Caco-2 (cell line): ENCODE measurements around the gene CFAP206. TPM values are rescaled to one million over a fixed set of nuclear protein-coding genes. Genes with fewer than 3 reads are reported as not detected.

Experiments used
- BruUV-seq: library from RNA; stranded (reverse); fragments of 400-500 nt; replicated peaks from 2 replicates; lab custom pipeline; 2021; lab: Mats Ljungman, UMichigan
- CTCF ChIA-PET: fragments of 300-600 bp; sonication (Branson Sonifier 250); formaldehyde crosslinking; loops from one replicate; lab custom pipeline; 2022; ENCODE audit warnings: antibody characterized with exemption; lab: Charles Lee
- POLR2A ChIA-PET: fragments of 300-600 bp; sonication (Branson Sonifier 250); formaldehyde crosslinking; loops from one replicate; lab custom pipeline; 2022; ENCODE audit warnings: antibody characterized with exemption; lab: Charles Lee
- DNase-seq, 2 experiments: peaks; one replicate each; pipeline versions ENCODE4 v3.0.0 to v3.0.0-alpha.2; 2020 to 2022
- H3K27me3 ChIP-seq: replicated peaks from 2 replicates; pipeline ENCODE4 v1.6.0; 2011; ENCODE audit warnings: low read length; ENCODE audit not compliant: control insufficient read depth, insufficient read depth
- H3K36me3 ChIP-seq: 2 replicates; pipeline ENCODE4 v1.5.1; 2011; ENCODE audit warnings: low read length; ENCODE audit not compliant: control insufficient read depth, insufficient read depth
- H3K4me1 ChIP-seq: fragments of 250-450 bp; sonication (Bioruptor Pico); 2 replicates; pipeline ENCODE4 v1.5.1; 2020; ENCODE audit warnings: mild to moderate bottlenecking
- H3K4me3 ChIP-seq: 2 replicates; pipeline ENCODE4 v1.5.1; 2011; ENCODE audit warnings: low read depth, mild to moderate bottlenecking, control low read depth, low read length
- H3K9me3 ChIP-seq: fragments of 250-450 bp; sonication (Bioruptor Pico); 2 replicates; pipeline ENCODE4 v1.5.1; 2020; ENCODE audit warnings: mild to moderate bottlenecking, moderate library complexity
- H3K27ac Mint-ChIP-seq: one replicate; pipeline ENCODE4 v1.8.0; 2022; ENCODE audit warnings: mixed read lengths; ENCODE audit not compliant: unreplicated experiment
- H3K27me3 Mint-ChIP-seq: one replicate; pipeline ENCODE4 v1.8.0; 2022; ENCODE audit warnings: mixed read lengths; ENCODE audit not compliant: insufficient read depth, unreplicated experiment
- H3K36me3 Mint-ChIP-seq: one replicate; pipeline ENCODE4 v1.8.0; 2022; ENCODE audit warnings: mild to moderate bottlenecking, mixed read lengths; ENCODE audit not compliant: insufficient read depth, unreplicated experiment
- H3K4me1 Mint-ChIP-seq: one replicate; pipeline ENCODE4 v1.8.0; 2022; ENCODE audit warnings: low read depth, mixed read lengths; ENCODE audit not compliant: unreplicated experiment
- H3K4me3 Mint-ChIP-seq: one replicate; pipeline ENCODE4 v1.8.0; 2022; ENCODE audit warnings: mild to moderate bottlenecking, moderate library complexity, mixed read lengths; ENCODE audit not compliant: unreplicated experiment
- H3K9me3 Mint-ChIP-seq: one replicate; pipeline ENCODE4 v1.8.0; 2022; ENCODE audit warnings: mixed read lengths; ENCODE audit not compliant: unreplicated experiment
- CTCF ChIP-seq, 2 experiments: fragments of 200-600 bp in 1 of 2; IDR thresholded peaks; 1 replicate in 1 of 2; 2 replicates in 1 of 2; pipeline versions ENCODE4 v1.5.1 to v1.8.0; 2011 to 2022; ENCODE audit warnings: antibody characterized with exemption in 1 of 2, control low read depth in 1 of 2, inconsistent platforms in 1 of 2, low read depth in 1 of 2, low read length in 1 of 2, mild to moderate bottlenecking in 1 of 2, moderate library complexity in 1 of 2; ENCODE audit not compliant: insufficient read depth in 1 of 2, severe bottlenecking in 1 of 2, unreplicated experiment in 1 of 2
- intact Hi-C: fragments of 100-400 bp; cut with micrococcal nuclease; formaldehyde crosslinking; loops from one replicate; pipeline ENCODE4 v1.10.0; 2022; ENCODE audit not compliant: unreplicated experiment
- total RNA-seq: library from RNA; stranded (reverse); gene quantifications from 2 replicates; pipeline ENCODE4 v1.2.3, GENCODE V29; 2022

Gene CFAP206
- total RNA-seq, 1 experiment from 2014 or later = not detected

- POLR2A ChIA-PET = no interaction called here
These were observed 24.9 kb upstream of the CFAP206 start for GRCh38 chr6:87382861-87383260.

GRCh38 chr6:87384038-87384437, 23.7 kb upstream of the CFAP206 start:
- Mint-ChIP-seq H3K4me1 (no peaks in the 10 kb centered on the region), H3K9me3 (no peaks in the 10 kb centered on the region), H3K4me3 (no peak overlapping the region), H3K27me3 (no peaks in the 10 kb centered on the region), H3K27ac (no peak overlapping the region), H3K36me3 (no peaks in the 10 kb centered on the region)
- H3K4me1 ChIP-seq = no peaks in the 10 kb centered on the region
- no peak for TF ChIP-seq CTCF (IDR thresholded peaks at IDR 0.05; ENCODE audit: insufficient read depth in 1 of 2, low read depth in 1 of 2, low read length in 1 of 2, severe bottlenecking in 1 of 2, unreplicated experiment in 1 of 2)
- H3K9me3 ChIP-seq = no peaks in the 10 kb centered on the region
- CTCF ChIA-PET = no interaction called here
- no peaks in the 10 kb centered on the region for H3K36me3 ChIP-seq
- intact Hi-C loops = no loop called here
- H3K4me3 ChIP-seq = no peak overlapping the region
- POLR2A ChIA-PET = no interaction called here
- no peaks in the 10 kb centered on the region for H3K27me3 ChIP-seq
- no peak for DNase-seq
- BruUV-seq = no TSS peak

More at GRCh38 chr6:87382861-87383260, 24.9 kb upstream of the CFAP206 start:
- Mint-ChIP-seq H3K27me3 (no peaks in the 10 kb centered on the region), H3K4me1 (no peaks in the 10 kb centered on the region), H3K27ac (no peak overlapping the region), H3K36me3 (no peaks in the 10 kb centered on the region), H3K9me3 (no peaks in the 10 kb centered on the region), H3K4me3 (no peak overlapping the region)
- DNase-seq = no peak
- no peaks in the 10 kb centered on the region for H3K36me3 ChIP-seq
- CTCF ChIA-PET = no interaction called here
- H3K9me3 ChIP-seq = no peaks in the 10 kb centered on the region
- intact Hi-C loops = no loop called here
- no peaks in the 10 kb centered on the region for H3K27me3 ChIP-seq
- BruUV-seq = no TSS peak
- H3K4me1 ChIP-seq = no peaks in the 10 kb centered on the region
- TF ChIP-seq CTCF (IDR thresholded peaks at IDR 0.05; ENCODE audit: insufficient read depth in 1 of 2, low read depth in 1 of 2, low read length in 1 of 2, severe bottlenecking in 1 of 2, unreplicated experiment in 1 of 2) = no peak
- no peak overlapping the region for H3K4me3 ChIP-seq

GRCh38 chr6:87384449-87384848, 23.3 kb upstream of the CFAP206 start:
- H3K4me1 Mint-ChIP-seq = no peaks in the 10 kb centered on the region
- intact Hi-C loops = no loop called here
- CTCF ChIA-PET = no interaction called here
- no peak overlapping the region for H3K27ac Mint-ChIP-seq
- no peaks in the 10 kb centered on the region for H3K9me3 Mint-ChIP-seq
- H3K9me3 ChIP-seq = no peaks in the 10 kb centered on the region
- H3K4me1 ChIP-seq = no peaks in the 10 kb centered on the region
- TF ChIP-seq CTCF (IDR thresholded peaks at IDR 0.05; ENCODE audit: insufficient read depth in 1 of 2, low read depth in 1 of 2, low read length in 1 of 2, severe bottlenecking in 1 of 2, unreplicated experiment in 1 of 2) = no peak
- BruUV-seq = no TSS peak
- no peak for DNase-seq
- no peaks in the 10 kb centered on the region for H3K27me3 ChIP-seq
- no peaks in the 10 kb centered on the region for H3K27me3 Mint-ChIP-seq
- H3K36me3 Mint-ChIP-seq = no peaks in the 10 kb centered on the region
- H3K4me3 ChIP-seq = no peak overlapping the region
- POLR2A ChIA-PET = no interaction called here
- H3K4me3 Mint-ChIP-seq = no peak overlapping the region
- no peaks in the 10 kb centered on the region for H3K36me3 ChIP-seq
